K562 (cell line): ENCODE results near the gene ADPRH. TPM values are rescaled to one million over a fixed set of nuclear protein-coding genes. Genes with fewer than 3 reads are reported as not detected.

Experiments
- ERF ChIP-seq: fragments of 450-650 bp; formaldehyde crosslinking; IDR thresholded peaks from 2 replicates; pipeline ENCODE4 v1.4.0; 2020; ENCODE audit warnings: mild to moderate bottlenecking, mixed read lengths
- ETV1 ChIP-seq: fragments of 450-650 bp; conservative IDR thresholded peaks from 2 replicates; pipeline ENCODE4 v1.6.1; 2016; ENCODE audit warnings: missing genetic modification characterization, control low read depth, low read depth, missing compliant biosample characterization
- ETV6 ChIP-seq, 3 experiments: fragments of 150-350 bp in 1 of 3; sonication (generic) in 1 of 3; formaldehyde crosslinking in 1 of 3; IDR thresholded peaks; 2 replicates each; pipeline versions ENCODE4 v1.6.1 to v1.8.0; 2014 to 2022; ENCODE audit warnings: borderline replicate concordance in 2 of 3, low read depth in 2 of 3, antibody characterized with exemption in 1 of 3, low read length in 1 of 3, mild to moderate bottlenecking in 1 of 3, missing genetic modification reagents in 1 of 3
- FOSL1 ChIP-seq: fragments of 200-800 bp; sonication (Bioruptor generic); conservative IDR thresholded peaks from 2 replicates; pipeline ENCODE4 v1.6.1; 2016; ENCODE audit warnings: missing genetic modification characterization, missing compliant biosample characterization
- GATA2 ChIP-seq: sonication (generic); formaldehyde crosslinking; IDR thresholded peaks from 2 replicates; pipeline ENCODE4 v1.4.0; 2020; ENCODE audit warnings: mild to moderate bottlenecking, missing genetic modification reagents
- GATAD2B ChIP-seq: fragments of 450-650 bp; IDR thresholded peaks from 2 replicates; pipeline ENCODE4 v1.6.1; 2017; ENCODE audit warnings: mild to moderate bottlenecking, borderline replicate concordance
- IRF2 ChIP-seq: sonication (generic); formaldehyde crosslinking; IDR thresholded peaks from 2 replicates; pipeline ENCODE4 v1.8.1; 2022; ENCODE audit warnings: mild to moderate bottlenecking, missing genetic modification reagents
- KLF13 ChIP-seq: fragments of 450-650 bp; IDR thresholded peaks from 2 replicates; pipeline ENCODE4 v1.6.1; 2016; ENCODE audit warnings: missing genetic modification characterization, low read depth, mild to moderate bottlenecking, missing compliant biosample characterization, moderate library complexity, borderline replicate concordance
- MAZ ChIP-seq, 2 experiments: fragments of 450-650 bp in 1 of 2; sonication (generic) in 1 of 2; formaldehyde crosslinking; IDR thresholded peaks in 1 of 2; conservative IDR thresholded peaks in 1 of 2; 2 replicates each; pipeline versions ENCODE4 v1.4.0 to v1.5.0; 2020; ENCODE audit warnings: mild to moderate bottlenecking in 1 of 2, missing genetic modification reagents in 1 of 2
- MTA3 ChIP-seq: fragments of 450-650 bp; formaldehyde crosslinking; IDR thresholded peaks from 2 replicates; pipeline ENCODE4 v1.6.1; 2017; ENCODE audit warnings: mild to moderate bottlenecking, borderline replicate concordance
- MYNN ChIP-seq, 2 experiments: sonication (generic); formaldehyde crosslinking in 1 of 2; IDR thresholded peaks; 2 replicates each; pipeline versions ENCODE4 v1.5.0 to v1.6.1; 2016 to 2020; ENCODE audit warnings: antibody characterized with exemption in 1 of 2, missing genetic modification reagents in 1 of 2
- NCOR1 ChIP-seq: fragments of 450-650 bp; IDR thresholded peaks from 2 replicates; pipeline ENCODE4 v1.6.1; 2016; ENCODE audit warnings: mild to moderate bottlenecking, moderate library complexity
- PPARD ChIP-seq: fragments of 250-450 bp; sonication (Bioruptor Pico); IDR thresholded peaks from 2 replicates; pipeline ENCODE4 v1.8.0; 2022; ENCODE audit warnings: inconsistent platforms, mild to moderate bottlenecking, moderate library complexity
- RBBP5 ChIP-seq: fragments of 200-600 bp; sonication (generic); IDR thresholded peaks from 2 replicates; pipeline ENCODE4 v1.6.1; 2012; ENCODE audit warnings: borderline replicate concordance, mild to moderate bottlenecking, low read length, control low read depth, inconsistent platforms; ENCODE audit not compliant: insufficient read depth, poor library complexity, severe bottlenecking
- RBM15 ChIP-seq: fragments of 200-400 bp; formaldehyde crosslinking; IDR thresholded peaks from 2 replicates; pipeline ENCODE4 v1.6.1; 2018; ENCODE audit warnings: mild to moderate bottlenecking, low read length, moderate library complexity; ENCODE audit not compliant: insufficient read depth
- SRSF9 ChIP-seq: fragments of 200-400 bp; formaldehyde crosslinking; IDR thresholded peaks from 2 replicates; pipeline ENCODE4 v1.6.1; 2017; ENCODE audit warnings: low read depth, low read length, borderline replicate concordance
- ZNF121 ChIP-seq: sonication (generic); formaldehyde crosslinking; conservative IDR thresholded peaks from 2 replicates; pipeline ENCODE4 v1.8.0; 2022; ENCODE audit warnings: missing genetic modification reagents
- ZNF408 ChIP-seq: fragments of 250-450 bp; sonication (Bioruptor Pico); IDR thresholded peaks from 2 replicates; pipeline ENCODE4 v1.4.0; 2020; ENCODE audit warnings: low read depth, mild to moderate bottlenecking, moderate library complexity
- polyA plus RNA-seq, 8 experiments: library from polyadenylated mRNA; depleted of rRNA in 4 of 8; stranded (reverse) in 5 of 8; unstranded in 3 of 8; fragments of >200 nt; fragmentation: Nextera tagmentation in 2 of 8; fragmentation: Illumina TruSeq in 1 of 8; extraction: Ambion mirVana in 2 of 8; extraction: Trizol in 1 of 8; gene quantifications; 2 replicates each; pipeline versions ENCODE4 v1.2.1 to v1.2.3, GENCODE V29; 2011 to 2014; ENCODE audit warnings: inconsistent platforms in 1 of 8, missing spikeins in 1 of 8
- total RNA-seq, 7 experiments: library from RNA; depleted of rRNA in 6 of 7; stranded (reverse); fragments of >200 nt in 6 of 7; fragmentation: Illumina TruSeq in 2 of 7; extraction: Trizol in 2 of 7; gene quantifications; 2 replicates each; pipeline versions ENCODE4 v1.2.1 to v1.2.3, GENCODE V29; 2011 to 2021; ENCODE audit warnings: low replicate concordance in 1 of 7
- TF ChIP-seq, protein P1 (sequence below): IDR thresholded peaks from 2 replicates; pipeline ENCODE4 v1.6.1; 2011; ENCODE audit not compliant: insufficient read length; ENCODE audit errors: extremely low read depth
- TF ChIP-seq, protein P2 (sequence below): sonication (generic); formaldehyde crosslinking; IDR thresholded peaks from 2 replicates; pipeline ENCODE4 v1.8.0; 2023; ENCODE audit warnings: mild to moderate bottlenecking, missing genetic modification reagents
- TF ChIP-seq, protein P3 (sequence below), 2 experiments: fragments of 450-650 bp in 1 of 2; IDR thresholded peaks; 2 replicates each; pipeline ENCODE4 v1.6.1; 2011 to 2017; ENCODE audit warnings: low read depth in 2 of 2, antibody characterized with exemption in 1 of 2, borderline replicate concordance in 1 of 2, low read length in 1 of 2, mild to moderate bottlenecking in 1 of 2, mixed read lengths in 1 of 2; ENCODE audit not compliant: control insufficient read depth in 1 of 2

Gene ADPRH
- total and polyA plus RNA-seq, 9 of the 15 experiments (the other 6 are each of a cell fraction or from before 2014, with no cell fraction given): 0.01 to 1.4 (median 0.65) TPM

DNA sequence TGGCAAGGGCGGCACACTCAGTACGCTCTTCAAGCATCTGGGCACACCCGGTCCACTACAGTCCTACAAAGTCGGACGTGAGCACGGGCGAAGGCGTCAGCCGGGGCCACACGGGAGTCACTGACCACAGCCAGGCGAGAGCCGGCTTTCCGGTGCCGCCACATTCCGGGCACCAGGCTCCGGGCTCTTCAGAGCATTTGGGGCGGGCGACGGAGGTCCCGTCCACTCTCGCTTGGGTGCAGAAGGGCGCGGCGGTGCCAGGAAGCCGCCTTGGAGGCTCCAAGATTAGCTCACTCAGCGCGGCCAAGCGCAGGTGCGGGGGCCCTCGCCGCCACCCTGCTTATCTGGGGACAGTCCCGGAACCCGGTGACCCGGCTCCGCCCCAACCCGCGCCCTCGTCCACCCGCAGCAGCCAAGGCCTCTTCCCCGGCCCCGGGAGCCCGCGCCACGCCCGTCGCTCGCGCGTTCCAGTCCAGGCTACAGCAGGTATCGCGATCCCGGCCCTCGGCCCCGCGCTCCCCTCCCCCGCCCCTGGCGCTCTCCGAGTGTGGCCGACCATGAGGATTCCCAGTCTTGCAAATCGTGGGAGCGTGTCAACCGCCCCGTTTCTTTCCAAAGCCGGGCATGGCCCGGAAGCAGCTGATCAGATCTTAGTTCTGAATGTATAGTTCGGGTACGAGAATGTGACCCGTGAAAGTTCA is at the start of gene ADPRH (continued):
- TF ChIP-seq, protein P1, sequence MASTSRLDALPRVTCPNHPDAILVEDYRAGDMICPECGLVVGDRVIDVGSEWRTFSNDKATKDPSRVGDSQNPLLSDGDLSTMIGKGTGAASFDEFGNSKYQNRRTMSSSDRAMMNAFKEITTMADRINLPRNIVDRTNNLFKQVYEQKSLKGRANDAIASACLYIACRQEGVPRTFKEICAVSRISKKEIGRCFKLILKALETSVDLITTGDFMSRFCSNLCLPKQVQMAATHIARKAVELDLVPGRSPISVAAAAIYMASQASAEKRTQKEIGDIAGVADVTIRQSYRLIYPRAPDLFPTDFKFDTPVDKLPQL: no peak
- TF ChIP-seq, protein P2, sequence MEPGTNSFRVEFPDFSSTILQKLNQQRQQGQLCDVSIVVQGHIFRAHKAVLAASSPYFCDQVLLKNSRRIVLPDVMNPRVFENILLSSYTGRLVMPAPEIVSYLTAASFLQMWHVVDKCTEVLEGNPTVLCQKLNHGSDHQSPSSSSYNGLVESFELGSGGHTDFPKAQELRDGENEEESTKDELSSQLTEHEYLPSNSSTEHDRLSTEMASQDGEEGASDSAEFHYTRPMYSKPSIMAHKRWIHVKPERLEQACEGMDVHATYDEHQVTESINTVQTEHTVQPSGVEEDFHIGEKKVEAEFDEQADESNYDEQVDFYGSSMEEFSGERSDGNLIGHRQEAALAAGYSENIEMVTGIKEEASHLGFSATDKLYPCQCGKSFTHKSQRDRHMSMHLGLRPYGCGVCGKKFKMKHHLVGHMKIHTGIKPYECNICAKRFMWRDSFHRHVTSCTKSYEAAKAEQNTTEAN (CRISPR knock-in tag): no peak
- TF ChIP-seq ETV6 (IDR thresholded peaks at IDR 0.05; ENCODE audit: borderline replicate concordance in 1 of 2, low read depth in 2 of 2, low read length in 1 of 2): no peak
- no peak for TF ChIP-seq ETV6 (CRISPR knock-in tag; IDR thresholded peaks at IDR 0.05; ENCODE audit: borderline replicate concordance)
- TF ChIP-seq FOSL1 (tag): no peak
- no peak for TF ChIP-seq ZNF121 (CRISPR knock-in tag)
- no peak for TF ChIP-seq ERF (CRISPR knock-in tag)
- peak in 1 of 2 experiments; percentile 37; a peak in 1 of 4 replicates for TF ChIP-seq MAZ (CRISPR knock-in tag; conservative IDR thresholded peaks at IDR 0.05 in 1 of 2, IDR thresholded peaks at IDR 0.05 in 1 of 2)
- TF ChIP-seq GATAD2B: no peak
- 0 out of 2 replicates have a peak, but pooled peaks have one; percentile 16 for TF ChIP-seq MYNN (IDR thresholded peaks at IDR 0.05)
- no peak for TF ChIP-seq MYNN (CRISPR knock-in tag; IDR thresholded peaks at IDR 0.05)
- peak; percentile 44 for TF ChIP-seq RBBP5
- 0 out of 2 replicates have a peak, but pooled peaks have one; percentile 38 for TF ChIP-seq MTA3
- TF ChIP-seq ZNF408 (CRISPR knock-in tag): no peak
- TF ChIP-seq KLF13: no peak
- TF ChIP-seq GATA2: no peak
- TF ChIP-seq IRF2 (CRISPR knock-in tag): no peak
- TF ChIP-seq RBM15: no peak
- TF ChIP-seq NCOR1: no peak
- no peak for TF ChIP-seq PPARD (CRISPR knock-in tag)
- 0 out of 2 replicates have a peak, but pooled peaks have one; percentile 13 for TF ChIP-seq ETV1 (tag)
- TF ChIP-seq SRSF9: no peak
- TF ChIP-seq, protein P3, sequence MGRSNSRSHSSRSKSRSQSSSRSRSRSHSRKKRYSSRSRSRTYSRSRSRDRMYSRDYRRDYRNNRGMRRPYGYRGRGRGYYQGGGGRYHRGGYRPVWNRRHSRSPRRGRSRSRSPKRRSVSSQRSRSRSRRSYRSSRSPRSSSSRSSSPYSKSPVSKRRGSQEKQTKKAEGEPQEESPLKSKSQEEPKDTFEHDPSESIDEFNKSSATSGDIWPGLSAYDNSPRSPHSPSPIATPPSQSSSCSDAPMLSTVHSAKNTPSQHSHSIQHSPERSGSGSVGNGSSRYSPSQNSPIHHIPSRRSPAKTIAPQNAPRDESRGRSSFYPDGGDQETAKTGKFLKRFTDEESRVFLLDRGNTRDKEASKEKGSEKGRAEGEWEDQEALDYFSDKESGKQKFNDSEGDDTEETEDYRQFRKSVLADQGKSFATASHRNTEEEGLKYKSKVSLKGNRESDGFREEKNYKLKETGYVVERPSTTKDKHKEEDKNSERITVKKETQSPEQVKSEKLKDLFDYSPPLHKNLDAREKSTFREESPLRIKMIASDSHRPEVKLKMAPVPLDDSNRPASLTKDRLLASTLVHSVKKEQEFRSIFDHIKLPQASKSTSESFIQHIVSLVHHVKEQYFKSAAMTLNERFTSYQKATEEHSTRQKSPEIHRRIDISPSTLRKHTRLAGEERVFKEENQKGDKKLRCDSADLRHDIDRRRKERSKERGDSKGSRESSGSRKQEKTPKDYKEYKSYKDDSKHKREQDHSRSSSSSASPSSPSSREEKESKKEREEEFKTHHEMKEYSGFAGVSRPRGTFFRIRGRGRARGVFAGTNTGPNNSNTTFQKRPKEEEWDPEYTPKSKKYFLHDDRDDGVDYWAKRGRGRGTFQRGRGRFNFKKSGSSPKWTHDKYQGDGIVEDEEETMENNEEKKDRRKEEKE (IDR thresholded peaks at IDR 0.05; ENCODE audit: borderline replicate concordance in 1 of 2, control insufficient read depth in 1 of 2, low read depth in 2 of 2, low read length in 1 of 2): no peak
